SU-DHL-6 (cell line): ENCODE data around the gene CCR7.

Experiments
- H2AFZ ChIP-seq: fragments of 200-600 bp; sonication (generic); 2 replicates; pipeline ENCODE4 v1.6.1; 2014; ENCODE audit warnings: low read depth, mild to moderate bottlenecking, moderate library complexity, mixed read lengths, antibody characterized with exemption, low read length; ENCODE audit not compliant: severe bottlenecking
- H3F3A ChIP-seq: fragments of 200-600 bp; shearing (Covaris generic); 2 replicates; pipeline ENCODE4 v1.6.0; 2016; ENCODE audit warnings: antibody characterized with exemption, mild to moderate bottlenecking; ENCODE audit not compliant: insufficient read depth
- H3K27ac ChIP-seq: fragments of 200-600 bp; sonication (generic); 2 replicates; pipeline ENCODE4 v1.5.1; 2016; ENCODE audit warnings: low read depth, mild to moderate bottlenecking, low read length, moderate library complexity, mixed read lengths
- H3K27me3 ChIP-seq: fragments of 200-600 bp; sonication (generic), shearing (Covaris generic); 2 replicates; pipeline ENCODE4 v1.6.0; 2014; ENCODE audit warnings: mild to moderate bottlenecking, low read length
- H3K36me3 ChIP-seq: fragments of 200-600 bp; sonication (generic); 2 replicates; pipeline ENCODE4 v1.6.1; 2014; ENCODE audit warnings: mild to moderate bottlenecking, low read length, mixed read lengths
- H3K4me2 ChIP-seq: fragments of 300-600, 200-600 bp; shearing (Covaris generic), sonication (generic); 2 replicates; pipeline ENCODE4 v1.6.0; 2014; ENCODE audit warnings: low read length, low read depth, mild to moderate bottlenecking; ENCODE audit not compliant: poor library complexity, severe bottlenecking
- H3K4me3 ChIP-seq: fragments of 200-600 bp; sonication (generic); 2 replicates; pipeline ENCODE4 v1.5.1; 2014; ENCODE audit warnings: antibody characterized with exemption, low read length, mild to moderate bottlenecking, mixed read lengths; ENCODE audit not compliant: insufficient read depth, poor library complexity, severe bottlenecking
- H3K79me2 ChIP-seq: fragments of 200-600 bp; sonication (generic); 2 replicates; pipeline ENCODE4 v1.6.1; 2014; ENCODE audit warnings: mild to moderate bottlenecking, low read length, moderate library complexity; ENCODE audit not compliant: insufficient read depth
- H3K9ac ChIP-seq: fragments of 200-600 bp; sonication (generic); 2 replicates; pipeline ENCODE4 v1.7.0; 2014; ENCODE audit warnings: mild to moderate bottlenecking, low read length
- H3K9me2 ChIP-seq: fragments of 200-600 bp; sonication (generic); replicated peaks from 2 replicates; pipeline ENCODE4 v1.6.1; 2014; ENCODE audit warnings: low read length; ENCODE audit not compliant: insufficient read depth
- H3K9me3 ChIP-seq: fragments of 200-600 bp; sonication (generic); 2 replicates; pipeline ENCODE4 v1.6.1; 2014; ENCODE audit warnings: low read length, mixed read lengths; ENCODE audit not compliant: insufficient read depth
- H4K20me1 ChIP-seq: fragments of 200-600 bp; sonication (generic); 2 replicates; pipeline ENCODE4 v1.6.1; 2014; ENCODE audit warnings: low read depth, mild to moderate bottlenecking, antibody characterized with exemption, low read length, moderate library complexity, mixed read lengths
- EZH2phosphoT487 ChIP-seq: fragments of 200-600 bp; sonication (generic), shearing (Covaris generic); conservative IDR thresholded peaks from 2 replicates; pipeline ENCODE4 v1.6.1; 2018; ENCODE audit warnings: mild to moderate bottlenecking, antibody characterized with exemption, low read length, moderate library complexity, mixed read lengths
- TF ChIP-seq, protein P1 (sequence below): fragments of 200-600 bp; sonication (generic); IDR thresholded peaks from one replicate; pipeline ENCODE4 v1.5.1; 2017; ENCODE audit warnings: antibody characterized with exemption, mild to moderate bottlenecking, low read length, moderate library complexity; ENCODE audit not compliant: insufficient read depth, poor library complexity, severe bottlenecking

The CCR7 gene

DNA sequence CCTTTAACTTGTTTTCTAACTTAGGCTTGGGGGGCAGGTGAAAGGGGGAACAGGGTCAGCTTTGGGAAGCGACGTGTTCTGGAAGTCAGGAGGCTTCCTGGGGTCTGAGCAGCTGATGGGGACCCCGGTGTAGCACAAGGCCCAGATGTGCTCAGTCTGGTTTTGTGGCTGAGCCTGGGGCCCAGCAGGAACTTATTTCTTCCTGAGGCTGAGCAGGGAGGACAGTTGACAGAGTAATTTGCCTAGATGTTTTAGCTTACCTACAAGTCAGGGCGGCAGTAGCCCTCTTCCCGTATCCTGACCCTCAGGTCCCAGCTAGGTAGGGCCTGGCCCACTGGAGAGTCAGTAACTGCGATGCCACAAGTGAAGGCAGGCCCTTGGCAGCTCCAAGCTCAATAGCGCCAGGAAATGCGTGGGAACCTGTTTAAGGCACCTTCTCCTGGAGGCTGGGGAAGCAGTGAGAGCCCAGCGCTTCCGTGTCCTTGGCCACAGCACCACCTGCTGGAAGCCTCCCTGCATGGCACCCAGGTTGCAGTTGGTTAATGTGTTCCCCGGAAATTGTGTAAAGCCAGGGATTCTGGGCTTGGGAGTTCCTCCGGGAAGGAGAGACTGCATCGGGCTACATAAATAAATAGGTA, 5.2 kb downstream of the CCR7 start:
- no peak overlapping the region for H3K4me3 ChIP-seq
- H4K20me1 ChIP-seq: no peaks in the 10 kb centered on the region
- no peak overlapping the region for H3K9ac ChIP-seq
- no peaks in the 10 kb centered on the region for H3K27me3 ChIP-seq
- no peaks in the 10 kb centered on the region for H3K9me2 ChIP-seq
- H3F3A ChIP-seq: peaks cover 4% of the 10 kb centered on the region; the same call in 1 of the 2 replicates
- no peaks in the 10 kb centered on the region for H3K79me2 ChIP-seq
- no peaks in the 10 kb centered on the region for H3K36me3 ChIP-seq
- no peak overlapping the region for H3K27ac ChIP-seq
- H2AFZ ChIP-seq: peak overlapping the region; percentile 12
- H3K9me3 ChIP-seq: no peaks in the 10 kb centered on the region
- no peak for TF ChIP-seq EZH2phosphoT487
- TF ChIP-seq, protein P1, sequence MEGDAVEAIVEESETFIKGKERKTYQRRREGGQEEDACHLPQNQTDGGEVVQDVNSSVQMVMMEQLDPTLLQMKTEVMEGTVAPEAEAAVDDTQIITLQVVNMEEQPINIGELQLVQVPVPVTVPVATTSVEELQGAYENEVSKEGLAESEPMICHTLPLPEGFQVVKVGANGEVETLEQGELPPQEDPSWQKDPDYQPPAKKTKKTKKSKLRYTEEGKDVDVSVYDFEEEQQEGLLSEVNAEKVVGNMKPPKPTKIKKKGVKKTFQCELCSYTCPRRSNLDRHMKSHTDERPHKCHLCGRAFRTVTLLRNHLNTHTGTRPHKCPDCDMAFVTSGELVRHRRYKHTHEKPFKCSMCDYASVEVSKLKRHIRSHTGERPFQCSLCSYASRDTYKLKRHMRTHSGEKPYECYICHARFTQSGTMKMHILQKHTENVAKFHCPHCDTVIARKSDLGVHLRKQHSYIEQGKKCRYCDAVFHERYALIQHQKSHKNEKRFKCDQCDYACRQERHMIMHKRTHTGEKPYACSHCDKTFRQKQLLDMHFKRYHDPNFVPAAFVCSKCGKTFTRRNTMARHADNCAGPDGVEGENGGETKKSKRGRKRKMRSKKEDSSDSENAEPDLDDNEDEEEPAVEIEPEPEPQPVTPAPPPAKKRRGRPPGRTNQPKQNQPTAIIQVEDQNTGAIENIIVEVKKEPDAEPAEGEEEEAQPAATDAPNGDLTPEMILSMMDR: peak; percentile 92
- peak overlapping the region; percentile 36 for H3K4me2 ChIP-seq

DNA sequence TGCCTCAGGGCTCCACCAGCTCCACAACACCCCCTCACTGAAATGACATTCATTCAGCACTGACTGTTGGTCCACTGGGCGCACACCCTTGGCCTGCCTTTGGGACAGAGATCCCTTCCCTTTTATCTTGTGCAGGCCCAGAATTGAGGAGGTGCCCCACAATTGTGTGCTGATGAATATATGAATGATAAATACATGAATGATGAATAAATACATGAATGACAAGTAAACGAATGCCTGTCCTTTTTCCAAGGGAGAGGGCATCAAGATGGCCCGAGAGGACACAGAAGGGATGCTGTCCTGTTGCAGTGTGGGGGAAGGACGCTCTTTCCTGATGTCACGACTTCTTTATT, 5.7 kb downstream of the CCR7 start:
- H4K20me1 ChIP-seq: no peaks in the 10 kb centered on the region
- H3K4me2 ChIP-seq: no peak overlapping the region
- H3K36me3 ChIP-seq: no peaks in the 10 kb centered on the region
- no peak overlapping the region for H3K4me3 ChIP-seq
- H3K9me2 ChIP-seq: no peaks in the 10 kb centered on the region
- H3F3A ChIP-seq: peaks cover 4% of the 10 kb centered on the region; the same call in 1 of the 2 replicates
- no peak overlapping the region for H2AFZ ChIP-seq
- H3K9ac ChIP-seq: no peak overlapping the region
- no peaks in the 10 kb centered on the region for H3K79me2 ChIP-seq
- H3K27ac ChIP-seq: no peak overlapping the region
- no peak for TF ChIP-seq EZH2phosphoT487
- TF ChIP-seq, protein P1: no peak
- H3K9me3 ChIP-seq: no peaks in the 10 kb centered on the region
- no peaks in the 10 kb centered on the region for H3K27me3 ChIP-seq

DNA sequence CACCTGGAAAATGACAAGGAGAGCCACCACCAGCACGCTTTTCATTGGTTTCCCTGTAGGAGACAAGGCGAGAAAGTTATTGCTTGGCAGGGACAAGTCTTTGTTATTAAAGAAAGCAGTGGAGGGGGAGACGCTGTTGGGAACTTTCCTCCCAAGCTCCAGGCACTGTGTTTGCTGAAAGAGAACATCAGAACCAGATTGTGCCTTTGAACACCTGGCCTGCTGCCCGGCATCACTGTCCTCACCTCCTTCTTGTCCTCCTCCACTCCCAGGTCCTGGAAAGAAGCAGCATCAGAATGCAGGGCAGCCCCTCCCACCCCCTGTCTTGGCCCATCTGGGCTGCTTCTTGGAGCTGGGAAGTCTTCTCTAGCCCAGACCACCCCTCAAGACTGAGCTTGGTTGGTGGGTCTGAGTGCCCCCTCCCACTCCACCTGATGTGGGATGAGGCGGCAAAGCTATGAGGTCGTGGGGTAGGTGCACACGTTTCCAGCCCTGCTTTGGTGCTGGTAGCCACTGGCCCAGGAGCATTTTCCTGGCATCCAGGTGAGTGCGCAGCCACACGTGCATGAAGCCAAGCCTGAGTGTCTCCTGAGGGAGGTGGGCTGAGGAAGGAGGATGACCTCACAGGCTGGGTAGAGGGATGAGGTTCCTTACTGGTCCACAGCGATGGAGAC, 6.2 kb downstream of the CCR7 start:
- Histone ChIP-seq H2AFZ (no peak overlapping the region), H3K9me2 (no peaks in the 10 kb centered on the region), H3F3A (peaks cover 4% of the 10 kb centered on the region; the same call in 1 of the 2 replicates), H3K9ac (no peak overlapping the region), H3K36me3 (no peaks in the 10 kb centered on the region), H3K4me3 (no peak overlapping the region), H3K79me2 (no peaks in the 10 kb centered on the region), H3K27ac (no peak overlapping the region), H3K27me3 (no peaks in the 10 kb centered on the region), H4K20me1 (no peaks in the 10 kb centered on the region), H3K4me2 (no peak overlapping the region), H3K9me3 (no peaks in the 10 kb centered on the region)
- TF ChIP-seq, protein P1: no peak
- no peak for TF ChIP-seq EZH2phosphoT487
